Left renal pelvis (tissue), 4 donors: ENCODE measurements around the gene ERC1. TPM values are rescaled to one million over a fixed set of nuclear protein-coding genes. Genes with fewer than 3 reads are reported as not detected.
"Not testable (repeated sequence)": the region's sequence is repeated elsewhere in the genome, so short reads cannot be mapped to it uniquely, and the experiment has no call there.

Experiments
- DNase-seq, 4 donors: peaks; one replicate each; pipeline ENCODE4 v3.0.0-alpha.2; 2013; ENCODE audit warnings: low read depth in 4 of 4, low spot score in 3 of 4
- polyA plus RNA-seq, 4 donors: library from polyadenylated mRNA; unstranded; fragments of 120-200 nt; gene quantifications; one replicate each; pipeline ENCODE4 v1.2.1, GENCODE V29; 2013; ENCODE audit not compliant: insufficient read length in 4 of 4

ERC1 gene
- polyA plus RNA-seq, 4 donors: 30.1 to 42.4 (median 37.8) TPM

DNA sequence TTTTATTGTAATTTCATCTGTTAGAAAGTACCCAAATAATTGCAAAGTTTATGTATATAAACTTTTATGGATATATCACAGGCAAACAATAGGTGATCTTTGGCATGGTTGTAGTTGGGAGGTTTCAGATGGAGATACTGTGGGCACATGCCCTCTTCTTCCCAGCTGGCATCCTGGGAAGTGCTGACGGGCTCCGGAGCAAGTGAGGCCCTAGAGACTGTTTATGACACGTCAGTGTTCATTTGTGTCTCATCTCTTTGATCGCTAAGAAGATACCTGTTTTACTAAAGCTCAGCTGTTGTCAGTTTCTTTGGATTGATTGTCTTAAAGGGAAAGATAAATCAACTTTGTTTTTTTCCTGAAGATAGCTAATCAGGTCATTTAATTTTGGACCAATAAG, 315.8 kb downstream of the ERC1 start:
- DNase-seq: no peak

DNA sequence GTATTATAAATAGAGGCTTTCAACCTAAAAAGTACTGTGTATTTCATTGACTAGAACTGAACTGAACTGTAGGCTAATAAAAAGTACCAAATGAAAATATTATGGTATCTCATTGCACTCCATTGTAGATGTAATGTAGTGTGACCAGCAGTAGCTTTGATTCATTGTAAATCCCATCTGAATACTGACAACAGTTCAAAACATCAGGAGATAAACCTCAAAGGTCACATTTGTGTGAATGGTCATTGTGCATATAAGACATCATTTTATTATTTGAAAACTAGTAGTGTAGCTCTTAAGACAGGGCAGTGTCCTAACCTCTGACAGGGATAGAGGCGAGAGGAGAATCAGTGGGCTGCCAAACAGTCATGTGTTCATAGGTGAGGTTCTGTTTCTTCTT, 316.8 kb downstream of the ERC1 start:
- no peak for DNase-seq

DNA sequence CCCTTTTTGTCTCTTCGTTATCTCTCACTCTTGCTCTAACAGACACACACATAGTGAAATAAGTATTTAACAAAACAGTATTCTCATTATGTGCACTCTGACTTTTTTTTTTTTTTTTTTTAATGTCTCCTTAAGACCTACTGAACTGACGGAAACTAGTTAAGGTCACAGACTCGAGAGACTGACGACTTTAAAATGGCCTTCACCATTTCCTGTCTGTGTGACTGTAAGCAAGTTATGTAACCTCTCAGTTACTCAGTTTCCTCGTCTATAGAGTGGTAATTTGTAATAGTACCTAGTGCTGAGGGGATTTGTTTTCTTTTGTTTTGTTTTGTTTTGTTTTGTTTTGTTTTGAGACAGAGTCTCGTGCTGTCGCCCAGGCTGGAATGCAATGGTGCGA, 318.6 kb downstream of the ERC1 start:
- DNase-seq: no peak

DNA sequence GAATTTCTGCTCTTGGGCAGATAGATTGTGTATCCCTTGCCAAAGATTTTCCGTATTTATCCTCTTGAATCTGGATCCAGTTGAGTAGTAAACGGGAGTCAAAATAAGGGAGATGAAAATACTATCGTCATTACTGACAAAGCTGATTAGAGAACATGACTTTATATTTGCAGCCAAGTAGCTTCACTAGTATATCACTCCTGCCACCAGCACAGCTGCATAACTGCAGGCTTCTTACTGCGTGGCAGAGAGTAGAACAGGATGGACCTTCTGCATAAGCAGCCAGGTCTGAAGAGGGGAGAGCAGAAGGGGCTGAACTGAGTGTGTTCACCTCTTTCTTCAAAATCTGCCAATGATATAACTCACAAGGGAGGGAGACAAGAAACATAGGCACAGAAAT, 319.6 kb downstream of the ERC1 start:
- DNase-seq: no peak

DNA sequence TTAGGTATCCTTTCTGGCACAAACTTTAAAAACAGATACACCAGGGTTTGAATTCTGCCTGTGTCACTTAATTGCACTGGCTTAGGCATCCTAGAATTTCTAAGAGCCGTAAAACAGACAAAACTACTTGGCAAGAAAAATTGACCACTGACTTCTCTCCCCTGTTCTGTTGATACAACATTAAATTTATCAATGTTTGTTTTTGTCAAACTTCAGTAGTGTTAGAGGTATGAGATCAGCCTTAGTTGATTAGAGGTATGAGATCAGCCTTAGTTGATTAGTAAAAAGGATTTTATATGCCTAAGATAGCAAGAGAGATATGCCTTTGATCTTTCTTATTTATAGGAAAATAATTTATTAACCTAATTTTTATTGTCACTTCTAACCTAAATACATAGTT, 320.1 kb downstream of the ERC1 start:
- DNase-seq: no peak

DNA sequence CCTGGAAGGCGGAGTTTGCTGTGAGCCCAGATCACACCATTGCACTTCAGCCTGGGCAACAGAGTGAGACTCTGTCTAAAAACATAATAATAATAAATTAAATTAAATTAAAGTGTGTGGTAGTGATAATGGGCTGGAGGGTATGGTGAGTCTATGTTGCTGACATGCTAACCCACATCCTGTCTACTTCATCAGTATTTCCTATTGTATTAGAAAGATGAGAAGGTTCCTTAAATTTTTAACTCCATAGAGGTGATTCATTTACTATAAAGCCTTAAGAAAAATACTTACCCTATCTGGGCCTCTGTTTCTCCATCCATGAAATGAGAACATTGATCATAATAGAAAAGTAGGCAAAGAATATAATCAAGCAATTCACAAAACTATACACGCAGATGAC, 322.9 kb downstream of the ERC1 start:
- no peak for DNase-seq

DNA sequence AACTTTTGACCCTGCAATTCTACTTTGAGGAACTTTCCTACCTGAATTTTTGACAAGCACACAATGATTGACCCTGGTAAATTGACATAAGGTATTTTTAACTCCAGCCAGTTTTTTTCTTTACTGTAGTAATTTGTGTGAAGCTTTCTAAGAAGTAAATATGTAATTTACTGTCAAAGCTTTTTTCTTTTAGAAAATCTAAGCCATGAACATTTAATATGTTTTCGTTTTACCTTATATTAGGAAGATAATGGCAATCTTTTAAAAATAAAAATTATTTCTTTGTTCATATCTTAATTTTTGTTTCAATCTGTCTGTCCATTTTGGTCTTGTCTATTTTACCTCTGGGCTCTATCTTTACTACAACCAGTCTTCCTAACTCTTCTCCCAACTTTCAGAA, 323.5 kb downstream of the ERC1 start:
- no peak for DNase-seq

DNA sequence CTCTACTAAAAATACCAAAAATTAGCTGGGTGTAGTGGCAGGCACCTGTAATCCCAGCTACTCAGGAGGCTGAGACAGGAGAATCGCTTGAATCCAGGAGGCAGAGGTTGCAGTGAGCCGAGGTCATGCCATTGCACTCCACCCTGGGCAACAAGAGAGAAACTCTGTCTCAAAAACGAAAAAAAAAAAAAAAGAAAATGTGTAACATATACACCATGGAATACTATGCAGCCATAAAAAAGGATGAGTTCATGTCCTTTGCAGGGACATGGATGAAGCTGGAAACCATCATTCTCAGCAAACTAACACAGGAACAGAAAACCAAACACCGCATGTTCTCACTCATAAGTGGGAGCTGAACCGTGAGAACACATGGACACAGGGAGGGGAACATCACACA, 326.0 kb downstream of the ERC1 start:
- DNase-seq: not testable (repeated sequence)

DNA sequence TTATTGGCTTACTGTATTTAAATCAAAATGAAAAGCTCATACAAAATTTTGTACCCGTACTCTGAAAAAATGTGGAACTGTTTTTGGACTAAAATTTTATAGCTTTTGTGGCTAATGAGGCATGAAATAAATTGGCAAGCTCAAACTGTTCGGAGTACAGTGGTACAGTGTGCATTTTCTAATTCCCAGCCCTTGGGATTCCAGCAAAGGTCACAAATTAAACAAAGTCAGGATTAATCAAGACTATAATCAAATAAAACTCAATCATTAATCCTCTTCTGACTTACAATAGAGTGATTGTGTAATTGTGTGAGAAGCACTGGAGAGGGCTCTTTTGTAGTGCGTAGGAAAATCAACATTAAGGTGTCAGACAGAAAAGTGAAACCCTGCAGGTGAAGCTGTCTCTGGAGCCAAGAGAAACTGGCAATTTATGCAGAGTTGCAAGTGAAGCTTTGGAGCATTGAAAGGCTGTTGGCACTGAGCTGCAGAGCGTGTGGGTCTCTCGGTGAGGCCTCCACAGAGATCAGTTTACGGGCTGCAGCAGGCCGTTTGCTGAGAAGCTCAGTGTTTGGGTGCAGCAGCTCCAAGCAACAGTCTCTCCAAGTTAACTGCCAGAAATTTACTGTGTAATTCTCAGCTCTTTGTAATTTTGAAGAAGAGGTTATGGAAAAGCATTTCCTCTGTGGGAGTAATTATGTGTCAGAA, 327.5 kb downstream of the ERC1 start:
- DNase-seq: peak; percentile 12 to 39 (median 26)

DNA sequence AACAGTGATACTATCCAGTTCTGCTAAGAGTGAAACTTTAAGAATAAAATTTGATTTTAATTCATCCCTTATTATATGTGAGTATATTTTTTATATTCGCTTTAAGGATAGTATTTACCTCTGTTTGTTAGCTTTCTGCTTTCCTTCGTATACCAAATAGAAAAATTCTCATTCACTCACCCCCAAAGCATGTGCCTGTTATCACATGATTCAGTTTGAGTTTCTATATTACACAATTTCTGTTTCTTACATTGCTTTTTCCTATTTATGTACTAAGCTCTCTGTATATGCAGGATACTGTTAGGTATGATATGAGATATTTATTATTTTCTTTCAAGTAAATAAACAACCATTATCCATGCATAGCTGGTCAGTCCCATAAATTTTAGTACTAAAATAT, 328.2 kb downstream of the ERC1 start:
- DNase-seq: no peak

DNA sequence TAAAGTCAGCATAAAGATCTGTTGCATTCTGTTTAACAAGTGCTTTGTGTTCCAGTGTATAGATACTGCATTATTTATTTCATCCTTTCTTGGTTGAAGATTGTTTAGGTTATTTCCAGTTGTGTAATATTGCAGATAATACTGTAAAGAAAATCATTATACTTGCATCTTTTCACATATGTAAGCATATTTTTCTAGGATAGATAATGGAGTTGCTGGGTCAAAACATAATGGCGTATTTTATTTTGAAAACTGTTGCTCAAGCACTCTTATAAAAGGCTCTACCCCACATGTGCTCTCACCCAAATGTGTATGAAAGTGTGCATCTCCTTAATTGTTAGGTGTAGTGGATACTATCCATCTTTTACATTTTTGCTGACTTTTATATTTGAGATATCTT, 329.0 kb downstream of the ERC1 start:
- no peak for DNase-seq

DNA sequence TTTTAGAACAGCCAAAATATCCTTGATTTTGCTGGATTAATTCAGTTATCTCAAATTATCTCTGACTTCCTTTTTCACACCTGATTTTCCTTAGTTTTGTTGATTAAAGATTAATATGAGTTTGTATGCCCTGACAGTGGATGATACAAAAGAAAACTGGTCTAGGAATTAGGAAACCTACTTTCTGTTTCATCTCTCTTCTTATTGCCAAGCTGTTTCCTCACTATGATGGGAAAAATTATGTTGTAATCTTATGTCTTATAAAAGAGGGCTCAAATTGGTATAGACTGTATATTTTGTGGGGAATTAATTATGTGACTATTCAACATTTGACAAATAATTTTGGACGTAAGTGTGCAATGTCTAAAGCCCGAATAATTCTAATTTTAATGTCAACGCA, 331.8 kb downstream of the ERC1 start:
- DNase-seq: no peak

DNA sequence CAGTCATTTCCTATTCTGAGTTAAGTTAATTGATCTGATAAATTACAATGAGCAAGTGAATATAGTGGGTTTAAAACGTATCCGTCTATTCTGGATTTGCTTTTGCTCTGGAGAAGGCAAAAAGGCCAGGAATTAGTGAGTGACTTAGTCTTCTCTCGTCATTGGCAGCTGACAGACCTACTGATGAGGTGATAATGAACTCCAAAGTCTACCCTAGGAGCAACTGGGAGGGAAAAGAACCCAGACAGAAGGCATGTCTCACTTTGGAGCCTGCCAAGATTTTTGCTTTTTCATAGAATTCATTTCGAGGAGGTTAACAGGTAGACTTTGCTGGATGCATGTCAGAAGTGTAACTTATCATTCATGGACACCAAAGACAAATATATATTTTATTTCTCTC, 333.1 kb downstream of the ERC1 start:
- DNase-seq: no peak

DNA sequence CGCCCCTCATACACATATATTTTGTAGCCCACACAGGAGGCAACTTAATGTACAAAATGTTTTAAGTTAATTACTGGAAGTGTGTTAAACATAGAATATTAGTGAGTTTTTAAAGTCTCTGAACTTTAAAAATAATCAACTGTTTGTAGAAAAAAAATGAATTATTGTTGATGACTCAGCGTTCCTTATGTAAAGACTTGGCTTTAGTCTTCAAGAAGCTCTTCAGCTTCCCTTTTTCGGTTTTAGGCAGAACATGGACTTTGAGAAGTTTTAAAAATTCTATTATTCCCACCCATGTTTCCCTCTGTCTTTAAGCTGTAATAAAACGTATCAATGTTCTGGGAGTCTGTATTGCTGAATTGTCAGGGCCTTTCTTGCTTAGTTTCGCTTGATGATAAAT, 333.9 kb downstream of the ERC1 start:
- DNase-seq: no peak

DNA sequence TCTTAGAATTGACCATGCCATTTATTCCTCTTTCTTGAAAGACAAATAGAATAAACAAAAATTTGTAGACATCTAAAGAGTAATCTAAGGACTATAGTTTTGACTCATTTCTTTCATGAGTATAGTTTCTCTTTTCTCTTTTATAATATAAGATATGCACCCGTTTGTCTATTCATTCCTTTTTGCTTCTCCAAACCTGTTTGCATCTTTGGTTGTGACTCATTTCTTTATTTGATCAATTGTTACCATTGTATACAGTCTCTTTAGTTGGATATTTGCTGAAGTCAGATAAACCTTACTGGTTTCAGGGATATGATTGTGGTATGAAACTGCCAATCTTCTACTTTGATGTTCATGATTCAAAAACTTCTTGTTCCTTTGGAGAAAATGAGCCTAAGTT, 334.6 kb downstream of the ERC1 start:
- DNase-seq: no peak

DNA sequence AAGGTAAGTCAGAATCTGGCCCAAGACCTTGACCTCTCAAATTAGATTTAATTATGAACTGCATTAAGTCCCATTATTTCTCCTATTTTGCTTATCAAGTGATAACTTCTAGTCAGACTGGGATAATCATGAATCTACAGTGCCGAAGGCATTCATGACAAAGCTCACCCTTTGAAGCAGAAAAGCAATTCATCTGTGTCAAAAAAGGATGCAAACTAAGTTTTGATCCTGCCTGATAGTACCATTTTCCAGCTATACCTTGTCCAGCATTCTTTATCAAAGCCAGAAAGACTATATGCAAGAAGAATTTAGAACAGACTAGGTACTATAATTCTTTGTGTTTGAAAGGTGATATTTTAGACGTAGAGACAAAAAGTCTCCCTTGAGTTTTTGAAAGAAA, 335.2 kb downstream of the ERC1 start:
- DNase-seq: no peak

DNA sequence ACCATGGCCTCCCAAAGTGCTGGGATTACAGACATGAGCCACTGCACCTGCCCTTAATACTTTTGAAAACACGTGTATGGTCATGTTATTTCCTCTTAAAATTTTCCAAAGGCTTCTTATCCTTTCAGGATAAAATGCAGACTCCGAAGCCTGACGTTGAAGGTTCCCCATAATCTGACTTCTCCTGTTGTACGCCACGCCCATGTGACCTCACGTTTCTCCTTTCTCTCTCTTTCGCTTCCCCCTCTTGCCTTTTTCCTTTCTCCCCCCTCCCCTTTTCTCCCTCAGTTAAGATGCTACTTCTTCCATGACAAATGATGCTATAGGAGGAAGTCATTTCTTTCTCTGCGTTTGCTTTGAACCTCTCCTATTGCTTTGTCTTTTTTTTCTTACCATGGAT, 337.4 kb downstream of the ERC1 start:
- no peak for DNase-seq

DNA sequence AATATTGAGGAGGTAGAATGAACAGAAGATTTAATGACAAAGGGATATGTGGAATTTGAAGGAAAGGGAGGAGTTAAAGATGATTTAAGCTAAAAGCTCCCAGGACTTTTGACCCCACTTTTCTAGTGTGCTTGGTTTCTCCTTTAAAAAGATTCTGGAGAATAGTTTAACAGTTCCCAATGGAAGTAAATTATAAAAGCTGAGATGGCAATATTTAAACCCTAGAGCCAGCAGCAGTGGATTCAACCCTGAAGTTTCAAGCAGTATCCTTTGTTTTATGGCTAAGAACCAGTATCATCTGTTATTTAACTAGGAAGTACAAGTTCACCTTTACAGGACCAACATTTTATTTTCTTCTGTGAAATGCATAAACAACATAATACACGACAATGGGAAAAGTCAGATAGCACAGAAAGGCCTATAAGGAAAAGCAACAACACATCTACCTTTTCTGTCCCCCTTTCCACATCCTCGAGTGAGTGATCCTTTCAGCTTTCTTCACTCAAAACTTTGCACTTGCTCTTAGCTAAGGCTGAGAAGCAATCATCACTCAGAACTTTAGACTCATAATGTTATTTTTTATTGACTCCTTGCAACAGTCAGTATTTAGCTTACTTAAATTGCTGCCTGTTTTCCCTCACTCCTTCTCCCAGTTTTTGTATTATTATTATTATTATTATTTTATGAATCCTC, 338.9 kb downstream of the ERC1 start:
- DNase-seq: no peak

DNA sequence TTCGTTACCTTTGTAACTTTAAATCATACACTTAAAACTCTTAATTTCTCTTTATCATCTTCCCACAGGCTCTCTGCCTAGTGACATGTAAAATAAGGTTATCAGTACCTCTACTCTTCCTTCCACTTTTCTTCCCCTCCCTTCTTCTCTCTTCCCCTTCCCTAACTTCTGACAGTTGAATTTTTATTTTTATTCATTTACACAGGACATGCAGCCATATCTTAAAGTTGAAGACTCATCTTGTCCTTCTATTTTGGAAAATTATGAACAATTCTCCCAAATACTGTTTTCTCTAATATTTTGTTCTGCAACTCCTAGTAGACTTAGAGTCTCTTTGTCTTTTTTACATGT, 339.4 kb downstream of the ERC1 start:
- no peak for DNase-seq

DNA sequence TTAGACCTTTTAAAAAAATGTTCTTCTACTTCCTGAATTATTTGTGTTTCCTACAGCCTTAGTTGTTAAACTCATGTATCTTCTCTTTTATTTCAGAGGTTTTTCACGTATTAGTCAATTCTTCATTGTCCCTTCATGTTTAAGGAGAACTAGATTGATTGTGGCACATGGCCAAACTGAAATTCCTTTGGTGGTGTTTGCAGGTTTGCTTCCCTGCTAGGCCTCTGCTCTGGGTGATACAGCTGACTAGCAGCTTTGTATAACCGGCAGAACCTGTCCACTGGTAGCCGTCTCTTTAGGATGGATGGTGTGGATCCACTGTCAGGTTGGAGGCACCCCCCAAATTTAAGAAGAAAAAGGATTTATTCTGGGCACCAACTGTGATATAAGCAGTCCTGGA, 341.3 kb downstream of the ERC1 start:
- no peak for DNase-seq

DNA sequence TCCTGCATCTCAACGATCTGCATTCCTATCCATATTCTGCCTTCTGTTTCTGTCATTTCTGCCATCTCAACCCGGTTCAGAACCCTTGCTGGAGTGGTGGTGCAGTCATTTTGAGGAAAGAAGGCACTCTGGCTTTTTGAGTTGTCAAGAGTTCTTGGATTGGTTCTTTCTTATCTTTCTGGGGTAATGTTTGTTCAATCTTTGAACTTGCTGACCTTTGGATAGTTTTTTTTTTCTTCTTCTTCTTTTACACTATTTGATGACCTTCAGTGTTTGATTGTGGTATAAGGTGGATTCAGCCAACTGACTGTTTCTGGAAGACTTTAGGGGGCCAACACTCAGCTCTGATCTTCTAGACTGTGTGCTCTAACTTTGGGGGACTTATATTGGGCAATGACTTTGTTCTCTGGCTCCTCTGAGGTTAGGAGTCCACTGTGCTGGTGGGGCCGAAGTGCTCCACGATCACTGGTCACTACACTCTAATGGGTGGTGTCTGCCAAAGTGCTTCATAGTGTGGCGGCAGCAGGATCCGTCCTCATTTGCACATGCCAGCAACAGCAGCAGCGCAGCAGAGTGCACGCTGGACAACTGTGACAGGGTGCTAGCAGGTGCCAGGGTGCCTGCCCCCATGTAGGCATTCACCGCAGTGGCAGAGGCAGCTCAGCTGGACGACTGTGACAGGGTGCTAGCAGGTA, 347.6 kb downstream of the ERC1 start:
- no peak for DNase-seq

DNA sequence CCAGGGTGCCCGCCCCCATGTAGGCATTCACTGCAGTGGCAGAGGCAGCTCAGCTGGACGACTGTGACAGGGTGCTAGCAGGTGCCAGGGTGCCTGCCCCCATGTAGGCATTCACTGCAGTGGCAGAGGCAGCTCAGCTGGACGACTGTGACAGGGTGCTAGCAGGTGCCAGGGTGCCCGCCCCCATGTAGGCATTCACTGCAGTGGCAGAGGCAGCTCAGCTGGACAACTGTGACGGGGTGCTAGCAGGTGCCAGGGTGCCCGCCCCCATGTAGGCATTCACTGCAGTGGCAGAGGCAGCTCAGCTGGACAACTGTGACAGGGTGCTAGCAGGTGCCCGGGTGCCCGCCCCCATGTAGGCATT, 348.1 kb downstream of the ERC1 start:
- not testable (repeated sequence) for DNase-seq
